ENCODE measurements around the gene HSPD1. TPM values are rescaled to one million over a fixed set of nuclear protein-coding genes. Genes with fewer than 3 reads are reported as not detected.

Gene HSPD1
- total RNA-seq, 1 experiment from 2014 or later, result 995 TPM

DNA sequence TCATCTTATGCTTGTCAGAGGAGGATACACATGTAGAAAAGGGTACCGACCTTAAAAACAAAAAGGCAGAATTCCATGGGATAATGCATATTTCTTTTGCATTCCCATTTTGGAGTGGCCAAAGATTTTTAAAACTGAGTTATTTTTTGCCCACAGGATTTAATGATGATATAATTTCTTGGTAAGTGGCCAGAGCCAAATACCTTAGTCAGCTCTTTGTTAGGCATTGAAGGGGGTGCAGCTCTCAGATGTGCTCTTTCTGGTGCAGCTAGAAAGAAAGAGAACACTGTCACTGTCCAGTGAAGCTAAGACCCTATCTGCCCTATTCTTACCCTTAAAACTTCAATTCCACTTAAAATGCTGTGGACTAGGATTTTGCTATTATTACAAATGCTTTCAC lies 35.5 kb downstream of the HSPD1 start (continued):
- no peak for TF ChIP-seq CEBPB (IDR thresholded peaks at IDR 0.05; ENCODE audit: low read depth)

GRCh38 chr2:197461057-197461456 lies 38.6 kb downstream of the HSPD1 start:
- Histone ChIP-seq H3K4me1 (ENCODE audit: control insufficient read depth in 1 of 2, insufficient read depth in 2 of 2, low read length in 2 of 2) (peaks cover 0 to 9% of the 10 kb centered on the region in 2 experiments; a peak in 2 of 4 replicates), H3K27me3 (ENCODE audit: insufficient read depth, low read length) (no peaks in the 10 kb centered on the region), H3K4me3 (replicated peaks in 1 of 2; ENCODE audit: low read depth in 1 of 2, low read length in 2 of 2) (no peak overlapping the region), H3K36me3 (ENCODE audit: control insufficient read depth in 1 of 2, insufficient read depth in 2 of 2, low read length in 2 of 2) (peaks cover 6% of the 10 kb centered on the region in 2 experiments; a peak in 2 of 4 replicates), H3K27ac (ENCODE audit: low read depth, low read length) (no peak overlapping the region), H3K79me2 (ENCODE audit: insufficient read depth, low read length) (peaks cover 47% of the 10 kb centered on the region), H3K9me3 (ENCODE audit: control insufficient read depth in 1 of 2, insufficient read depth in 1 of 2, low read depth in 1 of 2, low read length in 2 of 2) (no peaks in the 10 kb centered on the region), H3K9me2 (ENCODE audit: insufficient read depth) (no peaks in the 10 kb centered on the region), H4K20me1 (ENCODE audit: insufficient read depth) (no peaks in the 10 kb centered on the region), H3K9ac (ENCODE audit: low read length) (no peak overlapping the region), H2AFZ (ENCODE audit: low read depth, low read length, poor library complexity, severe bottlenecking) (no peak overlapping the region), H3K4me2 (ENCODE audit: low read length) (no peak overlapping the region; the same call in 1 of the 2 replicates)
- CTCF ChIA-PET, result no interaction called here
- peak; percentile 42 for ATAC-seq
- intact Hi-C loops (cut with micrococcal nuclease), result no loop called here
- POLR2A ChIA-PET, result no interaction called here
- no peak for TF ChIP-seq EZH2phosphoT487 (IDR thresholded peaks at IDR 0.05; ENCODE audit: borderline replicate concordance)
- TF ChIP-seq, protein P1, sequence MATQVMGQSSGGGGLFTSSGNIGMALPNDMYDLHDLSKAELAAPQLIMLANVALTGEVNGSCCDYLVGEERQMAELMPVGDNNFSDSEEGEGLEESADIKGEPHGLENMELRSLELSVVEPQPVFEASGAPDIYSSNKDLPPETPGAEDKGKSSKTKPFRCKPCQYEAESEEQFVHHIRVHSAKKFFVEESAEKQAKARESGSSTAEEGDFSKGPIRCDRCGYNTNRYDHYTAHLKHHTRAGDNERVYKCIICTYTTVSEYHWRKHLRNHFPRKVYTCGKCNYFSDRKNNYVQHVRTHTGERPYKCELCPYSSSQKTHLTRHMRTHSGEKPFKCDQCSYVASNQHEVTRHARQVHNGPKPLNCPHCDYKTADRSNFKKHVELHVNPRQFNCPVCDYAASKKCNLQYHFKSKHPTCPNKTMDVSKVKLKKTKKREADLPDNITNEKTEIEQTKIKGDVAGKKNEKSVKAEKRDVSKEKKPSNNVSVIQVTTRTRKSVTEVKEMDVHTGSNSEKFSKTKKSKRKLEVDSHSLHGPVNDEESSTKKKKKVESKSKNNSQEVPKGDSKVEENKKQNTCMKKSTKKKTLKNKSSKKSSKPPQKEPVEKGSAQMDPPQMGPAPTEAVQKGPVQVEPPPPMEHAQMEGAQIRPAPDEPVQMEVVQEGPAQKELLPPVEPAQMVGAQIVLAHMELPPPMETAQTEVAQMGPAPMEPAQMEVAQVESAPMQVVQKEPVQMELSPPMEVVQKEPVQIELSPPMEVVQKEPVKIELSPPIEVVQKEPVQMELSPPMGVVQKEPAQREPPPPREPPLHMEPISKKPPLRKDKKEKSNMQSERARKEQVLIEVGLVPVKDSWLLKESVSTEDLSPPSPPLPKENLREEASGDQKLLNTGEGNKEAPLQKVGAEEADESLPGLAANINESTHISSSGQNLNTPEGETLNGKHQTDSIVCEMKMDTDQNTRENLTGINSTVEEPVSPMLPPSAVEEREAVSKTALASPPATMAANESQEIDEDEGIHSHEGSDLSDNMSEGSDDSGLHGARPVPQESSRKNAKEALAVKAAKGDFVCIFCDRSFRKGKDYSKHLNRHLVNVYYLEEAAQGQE (IDR thresholded peaks at IDR 0.05; ENCODE audit: low read depth), result no peak
- TF ChIP-seq ZFX (IDR thresholded peaks at IDR 0.05), result no peak
- no peak for TF ChIP-seq FOSL1 (IDR thresholded peaks at IDR 0.05; ENCODE audit: low read depth)
- TF ChIP-seq POLR2AphosphoS5 (IDR thresholded peaks at IDR 0.05; ENCODE audit: low read depth, low read length), result no peak
- TF ChIP-seq ZNF274 (IDR thresholded peaks at IDR 0.05; ENCODE audit: low read depth, low read length), result no peak
- TF ChIP-seq EGR1 (IDR thresholded peaks at IDR 0.05; ENCODE audit: low read depth), result no peak
- no peak for TF ChIP-seq EZH2 (IDR thresholded peaks at IDR 0.05)
- no peak for TF ChIP-seq MAX (IDR thresholded peaks at IDR 0.05)
- TF ChIP-seq CTCF (IDR thresholded peaks at IDR 0.05 in 2 of 3, conservative IDR thresholded peaks at IDR 0.05 in 1 of 3; ENCODE audit: borderline replicate concordance in 1 of 3, insufficient read depth in 1 of 3, low read depth in 2 of 3, low read length in 2 of 3), result no peak
- TF ChIP-seq POLR2A (IDR thresholded peaks at IDR 0.05; ENCODE audit: borderline replicate concordance, extremely low read depth, insufficient read depth, insufficient read length), result no peak
- TF ChIP-seq SP1 (IDR thresholded peaks at IDR 0.05; ENCODE audit: low read depth), result no peak
- TF ChIP-seq RAD21 (IDR thresholded peaks at IDR 0.05; ENCODE audit: low read depth), result no peak
- BruUV-seq (replicated peaks), result no TSS peak
- RAD21 ChIA-PET (ENCODE audit: low non-redundant PET in 1 of 2, low total read pairs in 2 of 2, uncharacterized antibody in 2 of 2, unreplicated experiment in 2 of 2), result no interaction called here
- no peak for DNase-seq (ENCODE audit: low read depth, low spot score)
